Loucy (cell line): ENCODE results near the gene MRPL24.
A peak's percentile ranks its signal among the peaks of the same experiment; 100 is the strongest.

Experiments
- H2AFZ ChIP-seq: fragments of 200-600 bp; sonication (generic); 2 replicates; pipeline ENCODE4 v1.6.0; 2016; ENCODE audit warnings: antibody characterized with exemption, mild to moderate bottlenecking, low read length, moderate library complexity
- H3F3A ChIP-seq: fragments of 200-600 bp; 2 replicates; pipeline ENCODE4 v1.6.0; 2016; ENCODE audit warnings: antibody characterized with exemption, low read depth, mild to moderate bottlenecking
- H3K27me3 ChIP-seq: fragments of 200-600 bp; sonication (generic); 2 replicates; pipeline ENCODE4 v1.6.1; 2014; ENCODE audit warnings: low read length, mild to moderate bottlenecking; ENCODE audit not compliant: insufficient read depth, poor library complexity, severe bottlenecking
- H3K36me3 ChIP-seq: fragments of 200-600 bp; sonication (generic); 2 replicates; pipeline ENCODE4 v1.6.1; 2016; ENCODE audit warnings: low read length; ENCODE audit not compliant: insufficient read depth
- H3K4me1 ChIP-seq: fragments of 200-600 bp; sonication (generic); 2 replicates; pipeline ENCODE4 v1.5.1; 2014; ENCODE audit warnings: low read length, mild to moderate bottlenecking; ENCODE audit not compliant: insufficient read depth, poor library complexity, severe bottlenecking
- H3K4me2 ChIP-seq: fragments of 200-600 bp; sonication (generic); 2 replicates; pipeline ENCODE4 v1.6.0; 2014; ENCODE audit warnings: antibody characterized with exemption, low read length, low read depth, mild to moderate bottlenecking; ENCODE audit not compliant: poor library complexity, severe bottlenecking
- H3K4me3 ChIP-seq: fragments of 200-600 bp; sonication (generic); 2 replicates; pipeline ENCODE4 v1.5.1; 2014; ENCODE audit warnings: low read length, mild to moderate bottlenecking, mixed read lengths; ENCODE audit not compliant: poor library complexity, severe bottlenecking
- H3K79me2 ChIP-seq: fragments of 200-600 bp; sonication (generic); 2 replicates; pipeline ENCODE4 v1.6.1; 2014; ENCODE audit warnings: low read length; ENCODE audit not compliant: insufficient read depth
- H3K9ac ChIP-seq: fragments of 200-600 bp; sonication (generic); 2 replicates; pipeline ENCODE4 v1.6.0; 2014; ENCODE audit warnings: mild to moderate bottlenecking, low read depth, low read length, moderate library complexity; ENCODE audit not compliant: poor library complexity, severe bottlenecking
- H3K9me2 ChIP-seq: fragments of 200-600 bp; sonication (generic); replicated peaks from 2 replicates; pipeline ENCODE4 v1.6.1; 2016; ENCODE audit warnings: low read depth, low read length, mixed read lengths
- H3K9me3 ChIP-seq: fragments of 200-600 bp; sonication (generic); 2 replicates; pipeline ENCODE4 v1.6.1; 2014; ENCODE audit warnings: mild to moderate bottlenecking, antibody characterized with exemption, low read length, low read depth; ENCODE audit not compliant: insufficient read depth
- H4K20me1 ChIP-seq: fragments of 200-600 bp; sonication (generic); 2 replicates; pipeline ENCODE4 v1.6.0; 2014; ENCODE audit warnings: antibody characterized with exemption, low read length, mild to moderate bottlenecking; ENCODE audit not compliant: insufficient read depth, poor library complexity, severe bottlenecking
- EZH2phosphoT487 ChIP-seq: fragments of 200-600 bp; IDR thresholded peaks from 2 replicates; pipeline ENCODE4 v1.6.1; 2018; ENCODE audit warnings: antibody characterized with exemption, mild to moderate bottlenecking, moderate library complexity, borderline replicate concordance
- TF ChIP-seq, protein P1 (sequence below): fragments of 200-600 bp; sonication (generic); conservative IDR thresholded peaks from 2 replicates; pipeline ENCODE4 v1.5.1; 2014; ENCODE audit warnings: mild to moderate bottlenecking, antibody characterized with exemption, low read length

The MRPL24 gene

DNA sequence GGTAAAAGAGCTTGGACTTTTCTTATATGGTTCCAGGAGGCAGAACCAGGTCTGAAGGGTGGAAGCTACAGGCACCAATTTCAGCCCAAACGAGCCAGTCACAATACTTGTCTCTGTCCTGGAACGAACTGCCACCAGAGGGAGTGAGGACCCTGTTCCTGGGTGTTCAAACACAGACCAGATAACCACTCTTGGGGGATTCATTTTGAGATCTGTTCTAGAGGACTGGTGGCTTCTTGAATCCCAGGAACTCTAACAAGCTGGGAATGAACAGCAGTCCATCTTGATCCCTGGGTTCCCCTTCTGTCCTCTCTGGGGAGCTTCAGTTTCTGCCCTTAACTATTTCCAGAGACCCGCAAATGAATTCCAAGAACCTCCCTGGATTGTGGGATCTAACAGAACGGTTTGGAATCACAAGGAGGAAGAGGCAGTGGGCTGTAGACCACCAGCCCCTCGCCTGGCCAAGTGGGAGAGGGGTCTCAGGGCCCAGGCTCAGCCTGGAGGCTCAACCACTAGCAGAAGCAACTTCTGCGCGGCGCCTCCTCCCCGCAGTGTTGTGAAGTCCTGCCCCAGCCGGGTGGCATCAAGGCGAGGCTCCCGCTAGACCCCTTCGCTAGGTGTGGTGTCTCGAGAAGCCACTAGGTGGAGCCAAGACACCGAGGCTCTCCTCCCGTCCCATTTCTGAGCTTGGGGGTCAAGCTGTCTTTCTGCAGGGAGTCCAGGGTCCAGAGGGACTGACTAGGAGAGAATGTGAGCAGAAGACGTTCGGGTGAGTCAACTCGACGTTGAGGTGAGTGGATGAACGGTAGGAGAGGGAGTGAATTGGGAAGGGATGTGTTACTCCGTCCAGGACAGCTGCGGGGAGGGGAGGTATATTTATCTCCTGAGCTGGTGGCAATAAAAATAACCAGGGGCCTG is 51.6 kb downstream of the MRPL24 start:
- H3K36me3 ChIP-seq: no peaks in the 10 kb centered on the region
- no peak for TF ChIP-seq EZH2phosphoT487
- TF ChIP-seq, protein P1, sequence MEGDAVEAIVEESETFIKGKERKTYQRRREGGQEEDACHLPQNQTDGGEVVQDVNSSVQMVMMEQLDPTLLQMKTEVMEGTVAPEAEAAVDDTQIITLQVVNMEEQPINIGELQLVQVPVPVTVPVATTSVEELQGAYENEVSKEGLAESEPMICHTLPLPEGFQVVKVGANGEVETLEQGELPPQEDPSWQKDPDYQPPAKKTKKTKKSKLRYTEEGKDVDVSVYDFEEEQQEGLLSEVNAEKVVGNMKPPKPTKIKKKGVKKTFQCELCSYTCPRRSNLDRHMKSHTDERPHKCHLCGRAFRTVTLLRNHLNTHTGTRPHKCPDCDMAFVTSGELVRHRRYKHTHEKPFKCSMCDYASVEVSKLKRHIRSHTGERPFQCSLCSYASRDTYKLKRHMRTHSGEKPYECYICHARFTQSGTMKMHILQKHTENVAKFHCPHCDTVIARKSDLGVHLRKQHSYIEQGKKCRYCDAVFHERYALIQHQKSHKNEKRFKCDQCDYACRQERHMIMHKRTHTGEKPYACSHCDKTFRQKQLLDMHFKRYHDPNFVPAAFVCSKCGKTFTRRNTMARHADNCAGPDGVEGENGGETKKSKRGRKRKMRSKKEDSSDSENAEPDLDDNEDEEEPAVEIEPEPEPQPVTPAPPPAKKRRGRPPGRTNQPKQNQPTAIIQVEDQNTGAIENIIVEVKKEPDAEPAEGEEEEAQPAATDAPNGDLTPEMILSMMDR: peak; percentile 63
- H3K4me1 ChIP-seq: peaks cover 24% of the 10 kb centered on the region
- H3K27me3 ChIP-seq: no peaks in the 10 kb centered on the region
- no peaks in the 10 kb centered on the region for H3K9me2 ChIP-seq
- no peaks in the 10 kb centered on the region for H4K20me1 ChIP-seq
- peak overlapping the region; percentile 51 for H3K9ac ChIP-seq
- H3K4me3 ChIP-seq: peak overlapping the region; percentile 68
- H3K4me2 ChIP-seq: peak overlapping the region; percentile 93
- H3K9me3 ChIP-seq: no peaks in the 10 kb centered on the region
- H3K79me2 ChIP-seq: no peaks in the 10 kb centered on the region
- peak overlapping the region; percentile 98 for H2AFZ ChIP-seq
- H3F3A ChIP-seq: no peaks in the 10 kb centered on the region
